Measurements from ENCODE around the gene HRAS.
"Not testable (repeated sequence)": the region's sequence is repeated elsewhere in the genome, so short reads cannot be mapped to it uniquely, and the experiment has no call there.

Gene HRAS

DNA sequence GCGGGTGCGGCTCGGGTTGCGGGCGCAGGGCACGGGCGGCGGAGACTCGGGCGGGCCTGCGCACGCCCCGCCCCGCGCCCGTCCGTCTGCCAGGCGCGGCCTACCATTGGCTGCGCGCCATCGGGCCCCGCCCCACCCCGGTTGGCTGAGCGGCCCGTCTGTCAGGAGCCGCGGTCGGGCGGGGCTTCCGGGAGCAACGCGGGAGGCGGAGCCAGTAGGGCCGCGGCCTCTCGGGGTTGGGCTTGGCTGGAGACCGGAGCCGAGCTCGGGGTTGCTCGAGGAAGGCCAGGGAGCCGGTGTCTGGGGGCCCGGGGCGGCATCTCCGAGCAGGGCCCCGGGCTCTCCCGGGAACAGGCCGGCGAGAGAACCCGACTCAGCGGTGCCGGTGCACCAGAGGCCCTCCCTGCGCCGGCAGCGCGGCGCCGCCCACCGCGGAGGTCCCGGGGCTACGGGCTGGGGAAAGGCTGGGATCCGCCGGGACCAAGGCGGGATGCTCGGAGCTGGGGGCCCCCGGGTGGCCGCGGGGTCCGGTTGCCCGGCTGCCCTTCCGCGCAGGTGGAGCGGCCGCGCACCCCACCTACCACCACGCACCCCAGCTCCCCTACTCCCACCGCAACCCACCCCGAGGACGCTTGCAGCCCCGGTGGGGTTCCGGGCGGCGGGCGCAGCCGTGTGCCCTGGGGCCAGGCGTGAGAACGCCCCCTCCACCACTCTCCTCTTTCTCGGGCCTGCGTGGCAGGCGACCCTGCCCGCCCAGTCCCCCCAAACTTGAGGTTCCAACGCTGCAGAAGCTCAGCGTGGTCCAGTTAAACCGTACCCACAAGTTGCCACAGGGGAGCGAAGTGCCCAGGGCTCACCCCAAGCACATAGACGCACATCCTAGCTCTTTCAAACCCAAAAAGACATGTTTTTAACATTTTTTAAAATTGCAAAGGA is at the start of gene HRAS:
TSS of gene HRAS (minus strand) at position 58 of the 936 bp plus-strand sequence.
- DNase-seq = peak; percentile 91

DNA sequence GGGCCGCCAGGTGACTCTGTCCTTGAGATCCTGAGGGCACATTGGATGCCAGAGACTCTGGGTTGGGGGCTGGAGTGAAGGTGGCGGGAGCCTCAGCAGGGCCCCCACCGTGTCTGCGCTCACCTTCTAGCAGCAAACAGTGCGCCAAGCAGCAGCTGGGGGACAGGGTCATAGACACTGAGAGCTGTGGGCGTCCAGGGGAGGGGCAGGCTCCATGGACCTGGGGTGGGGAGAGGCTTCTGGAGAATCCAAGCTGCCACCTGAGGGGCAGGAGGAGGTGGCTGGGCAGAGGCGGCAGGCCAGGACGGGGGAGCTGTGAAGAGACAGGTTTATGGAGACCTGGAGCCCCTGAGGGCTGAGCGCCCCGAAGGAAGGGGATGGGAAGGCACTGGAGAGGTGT is 48.9 kb upstream of the HRAS start:
- DNase-seq = no peak

DNA sequence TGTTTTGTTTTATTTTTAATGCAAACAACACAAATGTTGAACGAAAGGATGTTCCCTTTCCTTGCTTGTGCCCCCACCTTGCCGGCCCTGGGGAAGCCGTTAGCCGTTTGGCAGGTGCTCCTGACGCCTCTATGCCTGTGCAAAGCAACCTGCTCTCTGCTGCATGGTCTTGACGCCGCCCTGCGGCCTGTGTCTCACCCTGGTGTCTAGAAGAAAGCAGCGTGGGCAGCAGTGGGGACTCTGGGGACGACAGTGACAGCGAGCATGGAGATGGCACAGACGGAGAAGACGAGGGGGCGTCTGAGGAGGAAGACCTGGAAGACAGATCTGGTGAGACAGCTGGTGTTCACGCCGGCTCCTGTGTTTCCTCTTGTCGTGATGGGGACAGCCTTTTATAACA is 46.4 kb upstream of the HRAS start:
- DNase-seq = no peak

DNA sequence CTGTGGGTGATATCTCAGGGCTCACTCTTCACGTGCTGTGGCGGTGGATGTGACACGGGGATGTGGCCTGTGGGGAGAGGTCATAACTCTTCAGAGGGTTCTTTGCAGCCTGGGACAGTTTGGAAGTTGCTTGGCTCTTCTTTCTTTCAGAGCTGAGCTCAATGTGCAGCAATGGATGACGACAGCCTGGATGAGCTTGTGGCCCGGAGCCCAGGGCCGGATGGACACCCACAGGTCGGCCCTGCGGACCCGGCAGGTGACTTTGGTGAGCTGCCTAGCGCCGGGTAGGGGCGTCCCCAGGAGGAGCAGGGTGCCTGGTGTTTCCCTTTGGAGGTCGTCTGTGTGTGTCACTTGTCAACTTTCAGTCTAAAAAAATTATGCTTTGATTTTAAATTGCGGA is 46.0 kb upstream of the HRAS start:
- DNase-seq = no peak

DNA sequence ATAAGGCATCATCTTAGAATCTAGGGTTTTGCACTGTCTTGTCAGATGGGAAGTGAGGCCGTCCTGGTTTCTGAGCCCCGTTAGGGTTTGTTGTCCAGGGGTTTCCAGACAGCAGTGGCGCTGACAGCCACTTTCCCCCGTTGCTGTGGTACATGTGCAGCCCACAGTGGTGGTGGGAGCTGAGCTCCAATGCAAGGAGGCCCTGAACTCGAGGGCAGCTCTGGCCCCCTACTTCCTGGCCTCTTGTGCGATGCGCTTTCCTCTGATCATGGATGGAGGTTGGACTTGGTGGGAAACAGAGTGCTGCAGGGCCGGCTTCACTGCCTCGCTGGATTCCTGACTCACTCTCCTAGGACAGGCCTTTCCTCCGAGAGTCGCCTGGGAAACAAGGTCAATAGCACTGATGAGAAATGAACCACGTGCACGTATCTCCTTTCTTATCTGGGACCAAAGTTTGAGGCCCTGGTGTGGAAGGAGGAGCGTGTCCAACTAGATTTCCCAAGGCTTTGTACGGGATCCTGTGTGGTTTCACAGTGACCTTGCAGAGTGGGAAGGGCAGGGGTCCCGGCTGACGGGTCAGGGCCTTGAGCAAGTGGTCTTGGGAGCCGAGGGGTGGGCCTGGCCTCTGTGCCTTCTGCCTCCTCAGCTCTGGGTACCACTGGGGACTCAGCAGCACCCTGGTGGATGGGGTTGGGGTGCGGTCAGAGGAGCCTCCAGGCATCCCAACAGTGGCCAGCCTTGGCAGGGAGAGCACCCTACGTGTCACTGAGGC is 44.6 kb upstream of the HRAS start:
- no peak for DNase-seq

DNA sequence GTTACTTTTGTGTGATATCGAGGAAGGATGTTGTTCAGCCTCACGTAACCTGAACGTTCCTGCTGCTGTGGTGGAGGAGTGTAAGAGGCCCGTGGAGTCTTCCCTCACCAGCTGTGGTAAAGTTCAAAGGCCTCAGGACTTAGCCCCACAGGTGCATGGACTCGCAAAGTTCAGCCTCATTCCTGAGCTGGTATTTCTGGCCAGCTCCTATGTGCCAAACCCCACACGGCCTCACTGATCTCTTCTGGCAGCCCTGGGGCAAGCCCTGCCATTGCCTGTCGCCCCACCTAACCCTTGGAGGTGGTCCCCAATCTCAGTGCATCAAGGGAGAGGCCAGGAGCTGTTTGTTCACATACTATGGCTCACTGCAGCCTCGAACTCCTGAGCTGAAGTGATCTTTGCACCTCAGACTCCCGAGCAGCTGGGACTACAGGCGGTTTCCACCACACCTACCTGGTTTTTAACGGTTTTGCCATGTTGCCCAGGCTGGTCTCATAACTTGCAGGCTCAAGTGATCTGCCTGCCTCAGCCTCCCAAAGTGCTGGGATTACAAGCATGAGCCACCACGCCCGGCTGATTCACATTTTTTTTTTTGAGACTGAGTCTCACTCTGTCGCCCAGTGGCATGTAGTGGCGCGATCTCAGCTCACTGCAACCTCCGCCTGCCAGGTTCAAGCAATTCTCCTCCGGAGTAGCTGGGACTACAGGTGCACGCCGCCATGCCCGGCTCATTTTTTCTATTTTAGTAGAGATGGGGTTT is 43.1 kb upstream of the HRAS start:
- DNase-seq = no peak

DNA sequence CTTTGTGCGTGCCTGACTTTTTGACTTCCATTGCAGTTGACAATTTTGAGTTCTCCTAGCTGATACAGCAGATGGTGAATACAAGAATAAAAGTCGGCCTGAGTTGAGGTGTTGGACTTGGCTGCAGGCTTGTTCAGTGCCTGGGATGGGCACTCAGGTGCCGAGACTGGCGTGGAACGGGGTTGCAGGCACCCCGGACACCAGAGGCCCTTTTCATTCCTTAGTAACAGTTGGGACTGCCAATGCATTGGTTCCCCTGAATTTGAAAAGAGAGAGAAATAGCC is 42.2 kb upstream of the HRAS start:
- DNase-seq = no peak

DNA sequence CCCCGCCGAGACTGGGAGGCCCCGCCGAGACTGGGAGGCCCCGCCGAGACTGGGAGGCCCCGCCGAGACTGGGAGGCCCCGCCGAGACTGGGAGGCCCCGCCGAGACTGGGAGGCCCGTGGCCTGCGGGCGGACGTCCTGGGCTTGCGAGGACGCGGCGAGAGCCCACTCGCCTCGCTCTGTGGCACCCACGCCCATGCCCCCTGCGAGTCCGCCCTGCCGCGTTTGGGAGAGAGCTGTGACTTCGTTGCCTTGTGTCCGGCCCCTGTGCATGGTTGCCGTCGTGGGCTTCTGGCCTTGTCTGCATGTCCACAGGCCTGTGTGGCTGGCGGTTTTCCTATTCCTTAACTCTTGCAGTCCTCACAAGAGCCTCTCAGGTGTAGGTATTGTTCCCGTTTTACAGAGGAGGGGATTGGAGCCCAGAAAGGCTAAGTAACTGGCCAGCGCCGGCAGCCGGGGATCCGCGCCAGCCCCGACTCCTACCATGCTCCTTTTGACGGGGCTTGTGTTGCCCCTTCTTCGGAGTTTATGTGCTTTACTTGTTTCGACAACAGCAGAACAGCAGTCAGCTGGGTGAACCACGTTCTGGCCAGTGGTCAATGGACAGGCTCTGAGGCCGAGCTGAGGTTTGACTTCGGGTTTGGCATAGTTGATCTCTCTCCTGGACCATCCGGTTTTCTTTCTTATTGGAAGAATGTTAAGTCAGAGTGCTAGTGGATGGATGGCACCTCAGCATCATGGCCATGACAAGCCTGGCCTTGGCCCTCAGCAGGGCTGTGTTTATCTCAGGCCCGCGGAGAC is 41.6 kb upstream of the HRAS start:
- DNase-seq = no peak

DNA sequence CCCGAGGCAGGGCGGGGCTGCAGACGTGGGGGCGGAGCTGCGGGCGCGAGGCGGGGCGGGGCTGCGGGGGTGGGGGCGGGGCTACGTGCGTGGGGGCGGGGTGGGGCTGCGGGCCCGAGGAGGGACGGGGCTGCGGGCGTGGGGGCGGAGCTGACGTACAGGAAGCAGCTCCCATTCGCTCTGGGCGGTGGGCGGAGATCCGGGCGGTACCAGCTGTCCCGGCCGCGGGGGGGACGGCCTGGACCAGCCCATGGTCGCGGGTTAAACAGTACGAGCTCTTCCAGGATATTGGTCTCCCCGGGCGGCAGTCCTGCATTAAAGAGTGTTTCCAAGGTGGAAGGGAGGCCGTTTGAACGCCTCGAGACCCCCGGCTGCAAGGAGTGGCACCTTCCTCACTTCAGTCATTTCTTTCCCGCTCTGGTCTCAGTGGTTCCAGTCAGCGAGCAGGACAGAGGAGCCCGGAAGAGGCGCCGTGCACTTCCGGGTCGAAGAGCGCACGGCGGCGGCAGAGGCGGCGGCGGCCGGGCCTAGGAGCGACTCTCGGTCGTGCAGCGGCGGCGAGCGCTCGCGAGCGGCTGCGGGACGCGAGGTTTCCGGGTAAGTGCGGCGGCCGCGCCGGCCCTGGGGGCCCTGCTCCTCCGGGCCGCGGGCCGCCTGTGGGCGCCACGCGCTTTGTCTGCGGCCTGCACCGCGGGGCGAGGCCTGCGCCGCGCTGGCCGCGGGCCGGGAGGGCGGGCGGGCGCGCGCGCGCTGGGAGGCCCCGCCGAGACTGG is 40.8 kb upstream of the HRAS start, which contains the start of gene PHRF1:
TSS of gene PHRF1 (plus strand) at position 475 of the 773 bp plus-strand sequence. CDS start 5,043 bp downstream, outside the sequence.
- peak; percentile 85 for DNase-seq

DNA sequence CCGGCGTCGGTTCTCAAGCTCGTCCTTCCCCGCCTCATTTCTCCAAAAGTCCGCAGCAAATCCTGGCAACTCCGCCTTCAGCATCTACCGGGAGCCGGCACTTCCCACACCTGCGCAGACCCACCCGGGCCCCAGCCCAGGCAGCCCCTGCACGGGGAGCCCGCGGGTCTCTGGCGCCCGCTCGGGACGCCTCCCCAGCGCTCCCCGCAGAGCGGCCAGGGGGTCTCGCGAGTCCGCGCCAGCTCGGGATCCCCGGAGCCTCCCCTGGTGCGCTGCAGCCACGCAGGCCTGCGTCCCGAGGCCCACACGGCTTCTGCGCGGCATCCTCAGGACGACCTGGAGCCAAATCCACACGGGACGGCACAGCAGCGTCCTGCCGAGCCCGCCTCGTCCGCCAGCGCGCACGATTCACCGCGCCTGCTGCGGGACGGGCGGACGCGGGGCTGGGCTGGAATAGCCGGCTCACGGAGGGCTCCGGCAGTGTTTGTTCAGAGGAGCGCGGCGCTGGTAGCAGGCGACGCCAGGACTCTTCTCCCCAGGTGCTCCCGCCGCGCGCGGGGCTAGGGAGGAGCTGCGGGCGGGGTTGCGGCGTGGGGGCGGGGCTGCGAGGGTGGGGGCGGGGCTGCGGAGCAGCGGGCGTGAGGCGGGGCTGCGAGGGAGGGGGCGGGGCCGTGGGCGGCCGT is 40.1 kb upstream of the HRAS start:
- peak; percentile 83 for DNase-seq

DNA sequence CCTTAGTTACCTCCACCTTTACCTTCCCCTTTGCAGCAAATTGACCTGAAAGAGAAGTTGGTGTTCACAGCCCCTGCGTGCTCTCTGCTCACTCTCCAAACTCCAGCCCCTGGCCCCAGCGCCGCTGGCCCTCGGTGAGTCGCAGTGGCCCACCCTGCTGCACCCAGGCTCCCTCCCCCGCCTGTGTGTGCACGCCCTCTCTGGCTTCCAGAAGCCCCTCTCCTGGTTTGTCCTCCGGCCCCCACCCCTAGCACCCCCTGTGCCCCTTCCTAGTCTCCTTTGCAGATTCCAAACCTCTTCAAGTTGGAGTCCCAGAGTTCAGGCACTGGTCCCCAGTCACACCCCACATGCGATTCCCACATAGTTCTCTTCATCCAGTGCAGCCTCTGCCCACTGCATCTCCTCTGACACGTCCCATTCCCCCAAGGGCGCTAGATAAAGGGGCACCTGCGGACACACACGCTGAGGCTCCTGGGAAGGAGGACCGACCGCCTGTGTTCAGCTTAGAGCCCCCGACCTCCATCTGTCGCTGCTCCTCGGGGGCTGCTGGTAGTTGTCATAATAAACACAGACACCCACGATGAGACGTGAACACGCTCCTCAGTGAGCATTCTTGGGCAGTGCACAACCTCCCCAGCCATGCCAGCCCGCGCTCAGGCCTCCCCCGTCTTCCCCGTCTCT is 39.4 kb upstream of the HRAS start:
- no peak for DNase-seq

DNA sequence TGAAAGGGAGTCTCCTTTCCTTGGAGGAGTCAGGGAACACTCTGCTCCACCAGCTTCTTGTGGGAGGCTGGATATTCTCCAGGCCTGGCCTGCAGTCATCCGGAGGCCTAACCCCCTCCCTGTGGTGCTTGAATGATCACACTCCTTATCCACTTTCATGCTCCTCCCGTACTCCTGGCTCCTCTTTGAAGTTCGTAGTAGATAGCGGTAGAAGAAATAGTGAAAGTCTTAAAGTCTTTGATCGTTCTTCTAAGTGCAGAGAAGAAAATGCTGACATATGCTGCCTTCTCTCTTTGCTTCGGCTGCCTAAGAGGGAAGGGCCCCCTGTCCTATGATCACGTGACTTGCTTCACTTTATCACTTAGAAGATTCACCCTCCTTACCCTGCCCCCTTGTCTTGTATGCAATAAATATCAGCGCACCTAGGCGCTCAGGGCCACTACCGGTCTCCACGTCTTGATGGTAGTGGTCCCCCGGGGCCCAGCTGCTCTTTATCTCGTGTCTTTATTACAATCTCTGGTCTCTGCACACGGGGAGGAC is 38.7 kb upstream of the HRAS start:
- not testable (repeated sequence) for DNase-seq

DNA sequence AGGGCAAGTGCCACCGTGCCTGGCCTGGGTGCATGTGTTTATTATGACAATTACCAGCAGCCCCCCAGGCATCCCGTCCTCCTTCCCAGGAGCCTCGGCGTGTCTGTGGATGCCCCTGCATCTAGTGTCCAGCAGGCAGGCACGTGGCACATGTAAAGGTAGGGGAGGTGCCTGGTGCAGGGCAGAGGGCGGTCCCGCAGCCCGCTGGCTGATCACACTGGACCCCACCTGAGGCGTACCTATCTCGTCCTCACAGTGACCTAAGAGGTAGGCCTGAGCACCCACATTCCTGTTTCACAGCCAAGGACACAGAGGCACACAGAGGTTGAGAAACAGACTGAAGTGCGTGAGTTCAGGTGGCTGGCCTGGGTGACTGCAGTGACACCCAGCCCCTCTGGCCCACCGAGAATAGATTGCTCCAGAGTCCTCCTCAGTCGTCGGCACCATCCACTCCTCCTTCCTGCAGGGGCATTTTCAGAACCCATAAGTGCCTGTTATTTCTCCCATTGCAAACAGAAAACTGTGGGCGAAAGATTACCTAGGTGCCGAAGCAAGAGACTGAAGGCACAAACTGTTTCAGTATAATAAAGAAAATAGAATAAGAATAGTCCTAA is 37.9 kb upstream of the HRAS start:
- DNase-seq = no peak

DNA sequence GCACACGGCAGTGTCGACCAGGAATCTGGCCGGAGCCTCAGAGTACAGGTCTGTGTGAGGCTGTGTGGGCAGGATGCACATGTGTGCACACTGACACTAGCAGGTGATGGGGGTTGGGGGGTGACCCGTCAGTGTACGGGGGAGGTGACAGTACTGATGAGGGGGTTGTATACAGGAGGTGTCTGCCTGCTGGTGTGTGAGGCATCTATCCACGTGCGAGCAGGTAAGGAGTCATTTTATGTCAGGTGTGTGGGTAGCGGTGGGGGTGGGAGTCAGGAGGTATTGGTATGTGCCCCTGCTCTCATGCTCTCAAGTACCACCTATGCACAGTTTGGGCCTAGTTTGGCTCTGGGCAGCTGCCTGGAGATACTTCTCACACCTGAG is 36.4 kb upstream of the HRAS start:
- DNase-seq = no peak

DNA sequence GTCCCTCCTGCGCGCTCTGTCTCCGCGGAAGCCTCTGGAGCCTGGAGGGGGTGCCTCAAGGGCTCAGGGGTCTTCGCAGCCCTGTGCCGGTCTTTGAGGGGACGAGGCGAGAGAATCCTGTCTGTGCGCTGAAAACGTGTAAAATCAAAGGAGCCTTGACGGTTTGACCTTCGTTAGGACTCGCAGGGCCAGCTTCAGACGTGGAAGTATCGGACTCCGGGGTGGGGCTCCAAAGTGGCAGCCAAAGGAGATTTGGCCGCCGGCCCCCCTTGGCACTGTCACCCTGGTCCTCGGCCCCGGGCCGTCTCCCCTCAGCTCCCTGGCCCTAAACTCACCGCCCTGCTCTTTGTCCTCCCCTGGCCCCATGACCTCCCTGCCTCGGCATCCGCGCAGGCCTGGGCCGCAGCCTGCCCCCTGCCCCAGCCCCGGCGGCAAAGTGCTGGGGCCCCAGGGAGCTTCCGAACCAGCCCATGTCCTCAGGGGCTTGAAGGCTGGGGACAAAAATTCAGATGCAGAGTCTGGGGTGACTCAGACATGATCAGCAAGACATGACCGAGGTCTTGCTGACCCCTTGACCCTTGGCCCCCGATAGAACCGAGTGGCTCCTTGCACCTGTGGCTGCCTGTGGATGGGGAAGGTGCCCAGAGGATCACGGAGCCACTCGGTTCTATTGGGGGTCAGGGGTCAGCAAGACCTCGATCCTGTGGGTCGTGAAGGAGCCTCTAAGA is 33.9 kb upstream of the HRAS start:
- DNase-seq = no peak

DNA sequence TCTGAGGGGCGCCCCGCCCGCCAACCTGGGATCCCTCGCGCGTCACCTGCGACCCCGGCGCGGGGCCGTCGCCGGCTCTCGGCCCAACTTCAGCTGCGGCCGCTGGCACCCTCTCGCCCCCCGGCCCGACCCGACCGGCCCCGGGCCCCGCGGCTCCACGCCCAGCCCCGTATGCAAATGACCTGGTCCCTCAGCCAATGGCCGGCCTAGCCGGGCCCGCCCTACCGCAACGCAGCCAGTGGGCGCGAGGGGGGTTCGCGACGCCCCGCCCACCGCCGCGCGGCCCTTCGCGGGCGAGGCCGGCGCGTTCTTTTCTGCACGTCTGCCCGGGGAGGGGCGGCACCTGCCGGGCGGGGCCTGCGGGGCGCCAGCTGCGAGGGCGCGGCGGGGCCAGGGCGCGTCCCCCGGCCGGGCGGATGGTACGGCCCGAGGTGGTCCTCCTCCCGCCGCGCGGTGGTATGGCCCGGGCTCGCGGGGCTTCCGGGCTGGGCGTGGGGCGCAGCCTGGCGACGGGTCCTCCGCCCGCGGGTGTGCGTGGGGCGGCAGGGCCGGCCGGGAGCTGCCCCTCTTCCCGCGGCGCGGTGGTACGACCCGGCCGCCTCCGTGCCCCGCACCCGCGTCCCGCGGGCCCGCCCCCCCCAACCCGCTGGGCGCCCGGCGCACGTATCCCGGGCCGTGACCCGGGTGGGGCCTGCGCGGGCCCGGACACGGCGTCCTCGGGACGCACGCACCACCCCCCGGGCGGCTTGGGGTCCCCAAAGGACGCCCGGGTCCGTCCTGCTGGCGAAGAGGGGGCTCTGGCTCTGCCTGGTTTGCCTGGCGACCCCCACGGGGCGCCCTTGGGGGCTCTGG is 33.2 kb upstream of the HRAS start:
- peak; percentile 91 for DNase-seq

DNA sequence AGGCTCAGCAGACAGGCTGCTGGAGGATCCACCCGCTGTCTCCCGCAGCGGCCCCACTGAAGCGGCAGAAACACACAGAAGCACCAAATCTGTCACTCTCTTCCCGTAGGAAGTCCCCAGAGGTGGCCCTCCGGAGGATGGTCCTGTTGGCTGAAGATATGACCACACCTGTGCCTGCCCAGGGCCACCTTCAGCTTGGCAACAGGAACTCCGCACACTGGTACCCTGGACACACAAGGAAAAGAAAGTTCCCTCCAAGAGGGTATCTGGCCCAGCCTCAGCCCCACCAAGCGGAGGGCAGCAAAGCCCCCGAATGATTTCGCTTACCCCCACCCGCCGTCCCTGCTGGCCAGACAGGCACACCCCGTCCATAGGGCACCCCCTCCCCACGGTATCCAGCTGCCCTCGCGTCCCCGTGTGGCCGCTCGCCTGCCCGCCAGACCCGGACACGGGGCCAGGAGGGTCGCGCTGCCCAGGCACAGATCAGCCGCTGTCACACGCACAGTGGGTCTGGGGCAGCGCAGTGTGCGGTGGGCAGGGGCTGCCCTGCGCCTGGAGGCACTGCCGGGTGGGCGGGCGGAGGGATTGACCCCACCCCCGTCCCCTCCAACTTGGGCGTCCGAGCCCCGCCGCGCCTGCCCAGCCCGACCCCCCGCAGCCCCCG is 32.4 kb upstream of the HRAS start:
- DNase-seq = no peak

Data from NCI-H2107 (cell line).